GM23338 (cell line): Measurements from ENCODE around the gene RPL13. TPM values are rescaled to one million over a fixed set of nuclear protein-coding genes. Genes with fewer than 3 reads are reported as not detected.

Experiments
- EZH2phosphoT487 ChIP-seq: fragments of 200-600 bp; sonication (generic); IDR thresholded peaks from one replicate; pipeline ENCODE4 v1.8.1; 2018; ENCODE audit warnings: antibody characterized with exemption; ENCODE audit not compliant: unreplicated experiment
- JUNB ChIP-seq: IDR thresholded peaks from one replicate; pipeline ENCODE4 v1.6.1; 2016; ENCODE audit warnings: antibody characterized with exemption; ENCODE audit not compliant: unreplicated experiment
- NANOG ChIP-seq: IDR thresholded peaks from 2 replicates; pipeline ENCODE4 v1.6.1; 2016; ENCODE audit warnings: antibody characterized with exemption, borderline replicate concordance
- polyA plus RNA-seq: library from polyadenylated mRNA; unstranded; fragments of >200 nt; fragmentation: Nextera tagmentation; extraction: Ambion mirVana; gene quantifications from 2 replicates; pipeline ENCODE4 v1.2.1, GENCODE V29; 2016
- total RNA-seq: library from RNA; depleted of rRNA; stranded (reverse); fragments of >200 nt; shearing (Covaris generic); gene quantifications from 2 replicates; pipeline ENCODE4 v1.2.3, GENCODE V29; 2014
- TF ChIP-seq, protein P1 (sequence below), 2 experiments: fragments of 200-600 bp in 1 of 2; sonication (generic) in 1 of 2; conservative IDR thresholded peaks; 2 replicates each; pipeline versions ENCODE4 v1.5.1 to v1.6.1; 2016 to 2017; ENCODE audit warnings: antibody characterized with exemption in 2 of 2, low read depth in 2 of 2, mild to moderate bottlenecking in 2 of 2, moderate library complexity in 1 of 2
- TF ChIP-seq, protein P2 (sequence below): IDR thresholded peaks from 2 replicates; pipeline ENCODE4 v1.6.1; 2016; ENCODE audit warnings: antibody characterized with exemption
- TF ChIP-seq, protein P3 (sequence below): fragments of 250-450 bp; sonication (Bioruptor Pico); IDR thresholded peaks from 2 replicates; pipeline ENCODE4 v1.5.0; 2020; ENCODE audit warnings: mild to moderate bottlenecking, moderate library complexity

The RPL13 gene
- total and polyA plus RNA-seq, 2 experiments from 2014 or later, result 3,489 to 3,617 TPM

DNA sequence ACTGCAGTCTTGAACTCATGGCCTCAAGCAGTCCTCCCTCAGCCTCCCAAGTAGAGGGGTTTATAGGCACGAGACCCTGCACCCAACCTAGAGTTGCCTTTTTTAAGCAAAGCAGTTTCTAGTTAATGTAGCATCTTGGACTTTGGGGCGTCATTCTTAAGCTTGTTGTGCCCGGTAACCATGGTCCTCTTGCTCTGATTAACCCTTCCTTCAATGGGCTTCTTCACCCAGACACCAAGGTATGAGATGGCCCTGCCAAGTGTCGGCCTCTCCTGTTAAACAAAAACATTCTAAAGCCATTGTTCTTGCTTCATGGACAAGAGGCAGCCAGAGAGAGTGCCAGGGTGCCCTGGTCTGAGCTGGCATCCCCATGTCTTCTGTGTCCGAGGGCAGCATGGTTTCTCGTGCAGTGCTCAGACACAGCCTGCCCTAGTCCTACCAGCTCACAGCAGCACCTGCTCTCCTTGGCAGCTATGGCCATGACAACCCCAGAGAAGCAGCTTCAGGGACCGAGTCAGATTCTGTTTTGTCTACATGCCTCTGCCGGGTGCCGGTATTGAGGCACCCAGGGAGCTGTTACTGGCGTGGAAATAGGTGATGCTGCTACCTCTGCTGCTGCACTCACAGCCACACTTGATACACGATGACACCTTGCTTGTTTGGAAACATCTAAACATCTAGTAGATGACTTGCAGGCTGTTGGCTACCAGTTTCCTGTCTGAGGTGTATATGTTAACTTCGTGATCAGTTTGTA lies 3.3 kb downstream of the RPL13 start (continued):
- TF ChIP-seq, protein P1, sequence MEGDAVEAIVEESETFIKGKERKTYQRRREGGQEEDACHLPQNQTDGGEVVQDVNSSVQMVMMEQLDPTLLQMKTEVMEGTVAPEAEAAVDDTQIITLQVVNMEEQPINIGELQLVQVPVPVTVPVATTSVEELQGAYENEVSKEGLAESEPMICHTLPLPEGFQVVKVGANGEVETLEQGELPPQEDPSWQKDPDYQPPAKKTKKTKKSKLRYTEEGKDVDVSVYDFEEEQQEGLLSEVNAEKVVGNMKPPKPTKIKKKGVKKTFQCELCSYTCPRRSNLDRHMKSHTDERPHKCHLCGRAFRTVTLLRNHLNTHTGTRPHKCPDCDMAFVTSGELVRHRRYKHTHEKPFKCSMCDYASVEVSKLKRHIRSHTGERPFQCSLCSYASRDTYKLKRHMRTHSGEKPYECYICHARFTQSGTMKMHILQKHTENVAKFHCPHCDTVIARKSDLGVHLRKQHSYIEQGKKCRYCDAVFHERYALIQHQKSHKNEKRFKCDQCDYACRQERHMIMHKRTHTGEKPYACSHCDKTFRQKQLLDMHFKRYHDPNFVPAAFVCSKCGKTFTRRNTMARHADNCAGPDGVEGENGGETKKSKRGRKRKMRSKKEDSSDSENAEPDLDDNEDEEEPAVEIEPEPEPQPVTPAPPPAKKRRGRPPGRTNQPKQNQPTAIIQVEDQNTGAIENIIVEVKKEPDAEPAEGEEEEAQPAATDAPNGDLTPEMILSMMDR (conservative IDR thresholded peaks at IDR 0.05; ENCODE audit: low read depth in 2 of 2), result no peak
- no peak for TF ChIP-seq EZH2phosphoT487
- no peak for TF ChIP-seq NANOG
- TF ChIP-seq, protein P2, sequence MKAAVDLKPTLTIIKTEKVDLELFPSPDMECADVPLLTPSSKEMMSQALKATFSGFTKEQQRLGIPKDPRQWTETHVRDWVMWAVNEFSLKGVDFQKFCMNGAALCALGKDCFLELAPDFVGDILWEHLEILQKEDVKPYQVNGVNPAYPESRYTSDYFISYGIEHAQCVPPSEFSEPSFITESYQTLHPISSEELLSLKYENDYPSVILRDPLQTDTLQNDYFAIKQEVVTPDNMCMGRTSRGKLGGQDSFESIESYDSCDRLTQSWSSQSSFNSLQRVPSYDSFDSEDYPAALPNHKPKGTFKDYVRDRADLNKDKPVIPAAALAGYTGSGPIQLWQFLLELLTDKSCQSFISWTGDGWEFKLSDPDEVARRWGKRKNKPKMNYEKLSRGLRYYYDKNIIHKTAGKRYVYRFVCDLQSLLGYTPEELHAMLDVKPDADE, result no peak
- TF ChIP-seq, protein P3, sequence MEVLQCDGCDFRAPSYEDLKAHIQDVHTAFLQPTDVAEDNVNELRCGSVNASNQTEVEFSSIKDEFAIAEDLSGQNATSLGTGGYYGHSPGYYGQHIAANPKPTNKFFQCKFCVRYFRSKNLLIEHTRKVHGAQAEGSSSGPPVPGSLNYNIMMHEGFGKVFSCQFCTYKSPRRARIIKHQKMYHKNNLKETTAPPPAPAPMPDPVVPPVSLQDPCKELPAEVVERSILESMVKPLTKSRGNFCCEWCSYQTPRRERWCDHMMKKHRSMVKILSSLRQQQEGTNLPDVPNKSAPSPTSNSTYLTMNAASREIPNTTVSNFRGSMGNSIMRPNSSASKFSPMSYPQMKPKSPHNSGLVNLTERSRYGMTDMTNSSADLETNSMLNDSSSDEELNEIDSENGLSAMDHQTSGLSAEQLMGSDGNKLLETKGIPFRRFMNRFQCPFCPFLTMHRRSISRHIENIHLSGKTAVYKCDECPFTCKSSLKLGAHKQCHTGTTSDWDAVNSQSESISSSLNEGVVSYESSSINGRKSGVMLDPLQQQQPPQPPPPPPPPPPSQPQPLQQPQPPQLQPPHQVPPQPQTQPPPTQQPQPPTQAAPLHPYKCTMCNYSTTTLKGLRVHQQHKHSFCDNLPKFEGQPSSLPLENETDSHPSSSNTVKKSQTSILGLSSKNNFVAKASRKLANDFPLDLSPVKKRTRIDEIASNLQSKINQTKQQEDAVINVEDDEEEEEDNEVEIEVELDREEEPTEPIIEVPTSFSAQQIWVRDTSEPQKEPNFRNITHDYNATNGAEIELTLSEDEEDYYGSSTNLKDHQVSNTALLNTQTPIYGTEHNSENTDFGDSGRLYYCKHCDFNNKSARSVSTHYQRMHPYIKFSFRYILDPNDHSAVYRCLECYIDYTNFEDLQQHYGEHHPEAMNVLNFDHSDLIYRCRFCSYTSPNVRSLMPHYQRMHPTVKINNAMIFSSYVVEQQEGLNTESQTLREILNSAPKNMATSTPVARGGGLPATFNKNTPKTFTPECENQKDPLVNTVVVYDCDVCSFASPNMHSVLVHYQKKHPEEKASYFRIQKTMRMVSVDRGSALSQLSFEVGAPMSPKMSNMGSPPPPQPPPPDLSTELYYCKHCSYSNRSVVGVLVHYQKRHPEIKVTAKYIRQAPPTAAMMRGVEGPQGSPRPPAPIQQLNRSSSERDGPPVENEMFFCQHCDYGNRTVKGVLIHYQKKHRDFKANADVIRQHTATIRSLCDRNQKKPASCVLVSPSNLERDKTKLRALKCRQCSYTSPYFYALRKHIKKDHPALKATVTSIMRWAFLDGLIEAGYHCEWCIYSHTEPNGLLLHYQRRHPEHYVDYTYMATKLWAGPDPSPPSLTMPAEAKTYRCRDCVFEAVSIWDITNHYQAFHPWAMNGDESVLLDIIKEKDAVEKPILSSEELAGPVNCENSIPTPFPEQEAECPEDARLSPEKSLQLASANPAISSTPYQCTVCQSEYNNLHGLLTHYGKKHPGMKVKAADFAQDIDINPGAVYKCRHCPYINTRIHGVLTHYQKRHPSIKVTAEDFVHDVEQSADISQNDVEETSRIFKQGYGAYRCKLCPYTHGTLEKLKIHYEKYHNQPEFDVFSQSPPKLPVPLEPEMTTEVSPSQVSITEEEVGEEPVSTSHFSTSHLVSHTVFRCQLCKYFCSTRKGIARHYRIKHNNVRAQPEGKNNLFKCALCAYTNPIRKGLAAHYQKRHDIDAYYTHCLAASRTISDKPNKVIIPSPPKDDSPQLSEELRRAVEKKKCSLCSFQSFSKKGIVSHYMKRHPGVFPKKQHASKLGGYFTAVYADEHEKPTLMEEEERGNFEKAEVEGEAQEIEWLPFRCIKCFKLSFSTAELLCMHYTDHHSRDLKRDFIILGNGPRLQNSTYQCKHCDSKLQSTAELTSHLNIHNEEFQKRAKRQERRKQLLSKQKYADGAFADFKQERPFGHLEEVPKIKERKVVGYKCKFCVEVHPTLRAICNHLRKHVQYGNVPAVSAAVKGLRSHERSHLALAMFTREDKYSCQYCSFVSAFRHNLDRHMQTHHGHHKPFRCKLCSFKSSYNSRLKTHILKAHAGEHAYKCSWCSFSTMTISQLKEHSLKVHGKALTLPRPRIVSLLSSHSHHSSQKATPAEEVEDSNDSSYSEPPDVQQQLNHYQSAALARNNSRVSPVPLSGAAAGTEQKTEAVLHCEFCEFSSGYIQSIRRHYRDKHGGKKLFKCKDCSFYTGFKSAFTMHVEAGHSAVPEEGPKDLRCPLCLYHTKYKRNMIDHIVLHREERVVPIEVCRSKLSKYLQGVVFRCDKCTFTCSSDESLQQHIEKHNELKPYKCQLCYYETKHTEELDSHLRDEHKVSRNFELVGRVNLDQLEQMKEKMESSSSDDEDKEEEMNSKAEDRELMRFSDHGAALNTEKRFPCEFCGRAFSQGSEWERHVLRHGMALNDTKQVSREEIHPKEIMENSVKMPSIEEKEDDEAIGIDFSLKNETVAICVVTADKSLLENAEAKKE (CRISPR knock-in tag), result no peak
- TF ChIP-seq JUNB, result no peak
